Smooth muscle cell (in vitro differentiated cells): ENCODE results near the gene RUSF1. TPM values are rescaled to one million over a fixed set of nuclear protein-coding genes. Genes with fewer than 3 reads are reported as not detected.
A peak's percentile ranks its signal among the peaks of the same experiment; 100 is the strongest.

ENCODE experiments used
- DNase-seq: peaks from one replicate; lab custom pipeline; 2025; ENCODE audit not compliant: unreplicated experiment; lab: John Stamatoyannopoulos, UW
- H2AFZ ChIP-seq: fragments of 200-600 bp; sonication (generic); 2 replicates; pipeline ENCODE4 v1.6.0; 2016; ENCODE audit warnings: antibody characterized with exemption, low read depth, mild to moderate bottlenecking
- H3F3A ChIP-seq: fragments of 200-600 bp; sonication (generic); 2 replicates; pipeline ENCODE4 v1.6.0; 2017; ENCODE audit warnings: antibody characterized with exemption, low read depth
- H3K27ac ChIP-seq: fragments of 200-600 bp; sonication (generic); 2 replicates; pipeline ENCODE4 v1.5.1; 2016; ENCODE audit warnings: low read depth, mild to moderate bottlenecking
- H3K27me3 ChIP-seq: fragments of 200-600 bp; sonication (generic); 2 replicates; pipeline ENCODE4 v1.6.1; 2016; ENCODE audit warnings: low read depth, mild to moderate bottlenecking
- H3K36me3 ChIP-seq: fragments of 200-600 bp; sonication (generic); 2 replicates; pipeline ENCODE4 v1.5.1; 2016; ENCODE audit warnings: low read depth
- H3K4me1 ChIP-seq: fragments of 200-600 bp; sonication (generic); 2 replicates; pipeline ENCODE4 v1.5.1; 2016; ENCODE audit warnings: low read depth
- H3K4me2 ChIP-seq: fragments of 200-600 bp; sonication (generic); 2 replicates; pipeline ENCODE4 v1.6.0; 2016; ENCODE audit warnings: mild to moderate bottlenecking
- H3K4me3 ChIP-seq: fragments of 200-600 bp; sonication (generic); 2 replicates; pipeline ENCODE4 v1.5.1; 2016; ENCODE audit warnings: mild to moderate bottlenecking
- H3K79me2 ChIP-seq: fragments of 200-600 bp; sonication (generic); 2 replicates; pipeline ENCODE4 v1.6.0; 2016; ENCODE audit warnings: low read depth, mild to moderate bottlenecking
- H3K9ac ChIP-seq: fragments of 200-600 bp; sonication (generic); 2 replicates; pipeline ENCODE4 v1.6.0; 2016; ENCODE audit warnings: low read depth
- H3K9me3 ChIP-seq: fragments of 200-600 bp; sonication (generic); replicated peaks from 2 replicates; pipeline ENCODE4 v1.5.1; 2016; ENCODE audit warnings: low read depth
- H4K20me1 ChIP-seq: fragments of 200-600 bp; sonication (generic); 2 replicates; pipeline ENCODE4 v1.6.0; 2016; ENCODE audit warnings: low read depth
- CTCF ChIP-seq: fragments of 200-600 bp; sonication (generic); IDR thresholded peaks from 2 replicates; pipeline ENCODE4 v1.5.1; 2017; ENCODE audit warnings: borderline replicate concordance, mild to moderate bottlenecking, antibody characterized with exemption; ENCODE audit not compliant: insufficient read depth, poor library complexity, severe bottlenecking
- WGBS: methylation state at CpG from one replicate; pipeline ENCODE4 v1.1.7; 2016; ENCODE audit warnings: low lambda C conversion rate; 5-methylcytosine and 5-hydroxymethylcytosine counted together
- polyA plus RNA-seq: library from polyadenylated mRNA; unstranded; fragments of >200 nt; fragmentation: Nextera tagmentation; extraction: Ambion mirVana; gene quantifications from 2 replicates; pipeline ENCODE4 v1.2.1, GENCODE V29; 2016
- total RNA-seq: library from RNA; depleted of rRNA; stranded (reverse); fragments of >200 nt; gene quantifications from 2 replicates; pipeline ENCODE4 v1.2.3, GENCODE V29; 2014

RUSF1 gene
- total and polyA plus RNA-seq, 2 experiments from 2014 or later, result 55.9 to 72.1 TPM

- no peaks in the 10 kb centered on the region for H3F3A ChIP-seq
- no peaks in the 10 kb centered on the region for H3K27me3 ChIP-seq
- no peak for TF ChIP-seq CTCF
- no peak overlapping the region for H3K27ac ChIP-seq
- H2AFZ ChIP-seq, result no peak overlapping the region
- DNase-seq, result no peak
- H3K9ac ChIP-seq, result no peak overlapping the region
- H3K4me2 ChIP-seq, result peak overlapping the region; percentile 96
- no peaks in the 10 kb centered on the region for H3K36me3 ChIP-seq
- H3K4me1 ChIP-seq, result no peaks in the 10 kb centered on the region
- 93% methylated on average over 26 of the region's 34 CpGs for WGBS
- H3K4me3 ChIP-seq, result peak overlapping the region; percentile 73
- H3K9me3 ChIP-seq, result no peaks in the 10 kb centered on the region
- no peaks in the 10 kb centered on the region for H3K79me2 ChIP-seq
- no peaks in the 10 kb centered on the region for H4K20me1 ChIP-seq
These were observed 66.2 kb downstream of the RUSF1 start for GRCh38 chr16:31441956-31442355.

- Histone ChIP-seq H3F3A (no peaks in the 10 kb centered on the region), H3K27ac (no peak overlapping the region), H3K9me3 (no peaks in the 10 kb centered on the region), H2AFZ (no peak overlapping the region), H3K36me3 (no peaks in the 10 kb centered on the region), H3K27me3 (no peaks in the 10 kb centered on the region), H4K20me1 (no peaks in the 10 kb centered on the region), H3K4me2 (no peak overlapping the region), H3K79me2 (no peaks in the 10 kb centered on the region), H3K9ac (no peak overlapping the region), H3K4me3 (no peak overlapping the region), H3K4me1 (no peaks in the 10 kb centered on the region)
- 88% methylated on average over 4 of the region's 4 CpGs for WGBS
- no peak for DNase-seq
- no peak for TF ChIP-seq CTCF
These were observed 67.5 kb downstream of the RUSF1 start for GRCh38 chr16:31440516-31441184.

- Histone ChIP-seq H3K4me3 (no peak overlapping the region), H3K4me1 (no peaks in the 10 kb centered on the region), H2AFZ (no peak overlapping the region), H4K20me1 (no peaks in the 10 kb centered on the region), H3K27me3 (no peaks in the 10 kb centered on the region), H3K27ac (no peak overlapping the region), H3K9ac (no peak overlapping the region), H3K79me2 (no peaks in the 10 kb centered on the region), H3K36me3 (no peaks in the 10 kb centered on the region), H3K4me2 (no peak overlapping the region), H3K9me3 (no peaks in the 10 kb centered on the region), H3F3A (no peaks in the 10 kb centered on the region)
- no peak for TF ChIP-seq CTCF
- 94% methylated on average over 3 of the region's 3 CpGs for WGBS
- DNase-seq, result no peak
These were observed 68.7 kb downstream of the RUSF1 start for GRCh38 chr16:31439519-31439918.

Other genes starting within 250 kb of the RUSF1 start
- 0.40 TPM in 1 of 2 replicates, not detected in the other for gene ITGAM, start 248.4 kb downstream of the RUSF1 start, total RNA-seq
- gene ITGAM, start 248.4 kb downstream of the RUSF1 start, polyA plus RNA-seq, result not detected in 2 replicates
- gene ITGAX, start 153.2 kb downstream of the RUSF1 start, total RNA-seq, result 0.31 TPM in 1 of 2 replicates, not detected in the other
- gene ITGAX, start 153.2 kb downstream of the RUSF1 start, polyA plus RNA-seq, result not detected in 2 replicates
- gene ITGAD, start 115.1 kb downstream of the RUSF1 start, total RNA-seq, result not detected in 2 replicates
- not detected in 2 replicates for gene ITGAD, start 115.1 kb downstream of the RUSF1 start, polyA plus RNA-seq
- gene COX6A2, start 80.0 kb downstream of the RUSF1 start, total RNA-seq, result not detected in 2 replicates
- not detected in 2 replicates for gene COX6A2, start 80.0 kb downstream of the RUSF1 start, polyA plus RNA-seq
- 1.6 and 2.2 TPM in 2 replicates for gene ZNF843, start 65.6 kb downstream of the RUSF1 start, total RNA-seq
- gene ZNF843, start 65.6 kb downstream of the RUSF1 start, polyA plus RNA-seq, result 1.7 and 2.3 TPM in 2 replicates
- 5.8 and 7.0 TPM in 2 replicates for gene ARMC5, start 48.9 kb downstream of the RUSF1 start, total RNA-seq
- gene ARMC5, start 48.9 kb downstream of the RUSF1 start, polyA plus RNA-seq, result 19.6 and 24.6 TPM in 2 replicates
- gene TGFB1I1, start 36.2 kb downstream of the RUSF1 start, total RNA-seq, result 67.2 and 73.0 TPM in 2 replicates
- 203 and 213 TPM in 2 replicates for gene TGFB1I1, start 36.2 kb downstream of the RUSF1 start, polyA plus RNA-seq
- 0.40 TPM in 1 of 2 replicates, not detected in the other for gene SLC5A2, start 25.3 kb downstream of the RUSF1 start, total RNA-seq
- gene SLC5A2, start 25.3 kb downstream of the RUSF1 start, polyA plus RNA-seq, result 5.1 and 10.6 TPM in 2 replicates
- not detected in 2 replicates for gene AHSP, start 19.5 kb upstream of the RUSF1 start, total RNA-seq
- not detected in 2 replicates for gene AHSP, start 19.5 kb upstream of the RUSF1 start, polyA plus RNA-seq